ENCODE results near the gene MAP3K1.

MAP3K1 gene

GRCh38 chr5:56845277-56845676, 29.9 kb downstream of the MAP3K1 start:
- no peak for DNase-seq

- DNase-seq: no peak
Measured at GRCh38 chr5:56845904-56846480, 30.6 kb downstream of the MAP3K1 start.

- no peak for DNase-seq
Measured at GRCh38 chr5:56848206-56848605, 32.9 kb downstream of the MAP3K1 start.

- no peak for DNase-seq
Measured at GRCh38 chr5:56849671-56850070, 34.3 kb downstream of the MAP3K1 start.

GRCh38 chr5:56850423-56850822, 35.1 kb downstream of the MAP3K1 start:
- no peak for DNase-seq

- DNase-seq: no peak
Measured at GRCh38 chr5:56851258-56851941, 36.1 kb downstream of the MAP3K1 start.

GRCh38 chr5:56852228-56853000, 37.1 kb downstream of the MAP3K1 start:
- no peak for DNase-seq

- DNase-seq: no peak
Measured at GRCh38 chr5:56853698-56854097, 38.3 kb downstream of the MAP3K1 start.

- no peak for DNase-seq
Measured at GRCh38 chr5:56854920-56855319, 39.6 kb downstream of the MAP3K1 start.

GRCh38 chr5:56856541-56857178, 41.3 kb downstream of the MAP3K1 start:
- DNase-seq: no peak

- no peak for DNase-seq
Measured at GRCh38 chr5:56858777-56859442, 43.6 kb downstream of the MAP3K1 start.

- DNase-seq: no peak
Measured at GRCh38 chr5:56861893-56862485, 46.6 kb downstream of the MAP3K1 start.

- no peak for DNase-seq
Measured at GRCh38 chr5:56862909-56863308, 47.6 kb downstream of the MAP3K1 start.

GRCh38 chr5:56871777-56872176, 56.4 kb downstream of the MAP3K1 start:
- DNase-seq: no peak

- no peak for DNase-seq
Measured at GRCh38 chr5:56873056-56873455, 57.7 kb downstream of the MAP3K1 start.

GRCh38 chr5:56876327-56876726, 61.0 kb downstream of the MAP3K1 start:
- no peak for DNase-seq

- DNase-seq: no peak
Measured at GRCh38 chr5:56881571-56881970, 66.2 kb downstream of the MAP3K1 start.

- DNase-seq: no peak
Measured at GRCh38 chr5:56893251-56893951, 78.1 kb downstream of the MAP3K1 start.

GRCh38 chr5:56896763-56897162, 81.4 kb downstream of the MAP3K1 start:
- no peak for DNase-seq

- no peak for DNase-seq
Measured at GRCh38 chr5:56898213-56898612, 82.9 kb downstream of the MAP3K1 start.

GRCh38 chr5:56900395-56900794, 85.0 kb downstream of the MAP3K1 start:
- no peak for DNase-seq
